Endothelial cell of umbilical vein (primary cell): ENCODE data around the gene FHIT.

Experiments used
- EZH2 ChIP-seq: IDR thresholded peaks from 2 replicates; pipeline ENCODE4 v1.6.1; 2012; ENCODE audit warnings: borderline replicate concordance, low read depth, mild to moderate bottlenecking, moderate library complexity, low read length, inconsistent platforms; ENCODE audit not compliant: severe bottlenecking
- TF ChIP-seq, protein P1 (sequence below), 2 donors: IDR thresholded peaks; 1 replicate in 1 of 2; 2 replicates in 1 of 2; pipeline ENCODE4 v1.5.1; 2011; ENCODE audit warnings: low read length in 2 of 2, mild to moderate bottlenecking in 2 of 2, moderate library complexity in 2 of 2, control low read depth in 1 of 2, inconsistent platforms in 1 of 2, low read depth in 1 of 2; ENCODE audit not compliant: insufficient read depth in 1 of 2; ENCODE audit errors: extremely low read depth in 1 of 2

DNA sequence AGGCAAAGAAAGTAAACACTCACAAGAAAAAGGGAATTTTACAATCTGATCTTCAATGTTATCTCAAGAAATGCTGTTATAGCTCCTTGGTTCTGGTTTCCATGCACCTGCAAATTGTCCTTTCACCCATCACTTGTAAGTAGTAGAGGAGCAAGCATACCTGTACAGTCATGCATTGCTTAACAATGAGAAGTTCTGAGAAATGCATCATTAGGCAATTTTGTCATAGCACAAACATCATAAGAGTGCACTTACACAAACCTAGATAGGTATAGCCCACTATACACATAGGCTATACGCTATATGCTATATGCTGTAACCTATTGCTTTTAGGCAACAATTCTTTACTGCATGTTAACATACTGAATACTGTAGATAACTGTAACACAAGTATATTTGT is 672.3 kb downstream of the FHIT start:
- TF ChIP-seq, protein P1, sequence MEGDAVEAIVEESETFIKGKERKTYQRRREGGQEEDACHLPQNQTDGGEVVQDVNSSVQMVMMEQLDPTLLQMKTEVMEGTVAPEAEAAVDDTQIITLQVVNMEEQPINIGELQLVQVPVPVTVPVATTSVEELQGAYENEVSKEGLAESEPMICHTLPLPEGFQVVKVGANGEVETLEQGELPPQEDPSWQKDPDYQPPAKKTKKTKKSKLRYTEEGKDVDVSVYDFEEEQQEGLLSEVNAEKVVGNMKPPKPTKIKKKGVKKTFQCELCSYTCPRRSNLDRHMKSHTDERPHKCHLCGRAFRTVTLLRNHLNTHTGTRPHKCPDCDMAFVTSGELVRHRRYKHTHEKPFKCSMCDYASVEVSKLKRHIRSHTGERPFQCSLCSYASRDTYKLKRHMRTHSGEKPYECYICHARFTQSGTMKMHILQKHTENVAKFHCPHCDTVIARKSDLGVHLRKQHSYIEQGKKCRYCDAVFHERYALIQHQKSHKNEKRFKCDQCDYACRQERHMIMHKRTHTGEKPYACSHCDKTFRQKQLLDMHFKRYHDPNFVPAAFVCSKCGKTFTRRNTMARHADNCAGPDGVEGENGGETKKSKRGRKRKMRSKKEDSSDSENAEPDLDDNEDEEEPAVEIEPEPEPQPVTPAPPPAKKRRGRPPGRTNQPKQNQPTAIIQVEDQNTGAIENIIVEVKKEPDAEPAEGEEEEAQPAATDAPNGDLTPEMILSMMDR (IDR thresholded peaks at IDR 0.05; ENCODE audit: extremely low read depth in 1 of 2, insufficient read depth in 1 of 2, low read depth in 1 of 2, low read length in 2 of 2) = no peak
- TF ChIP-seq EZH2 = no peak
